Right forelimb (tissue), 1 donor: ENCODE results near the gene MYBPH.

Source experiments
- DNase-seq: peaks from one replicate; pipeline ENCODE4 v3.0.0-alpha.2; 2018

Gene MYBPH

DNA sequence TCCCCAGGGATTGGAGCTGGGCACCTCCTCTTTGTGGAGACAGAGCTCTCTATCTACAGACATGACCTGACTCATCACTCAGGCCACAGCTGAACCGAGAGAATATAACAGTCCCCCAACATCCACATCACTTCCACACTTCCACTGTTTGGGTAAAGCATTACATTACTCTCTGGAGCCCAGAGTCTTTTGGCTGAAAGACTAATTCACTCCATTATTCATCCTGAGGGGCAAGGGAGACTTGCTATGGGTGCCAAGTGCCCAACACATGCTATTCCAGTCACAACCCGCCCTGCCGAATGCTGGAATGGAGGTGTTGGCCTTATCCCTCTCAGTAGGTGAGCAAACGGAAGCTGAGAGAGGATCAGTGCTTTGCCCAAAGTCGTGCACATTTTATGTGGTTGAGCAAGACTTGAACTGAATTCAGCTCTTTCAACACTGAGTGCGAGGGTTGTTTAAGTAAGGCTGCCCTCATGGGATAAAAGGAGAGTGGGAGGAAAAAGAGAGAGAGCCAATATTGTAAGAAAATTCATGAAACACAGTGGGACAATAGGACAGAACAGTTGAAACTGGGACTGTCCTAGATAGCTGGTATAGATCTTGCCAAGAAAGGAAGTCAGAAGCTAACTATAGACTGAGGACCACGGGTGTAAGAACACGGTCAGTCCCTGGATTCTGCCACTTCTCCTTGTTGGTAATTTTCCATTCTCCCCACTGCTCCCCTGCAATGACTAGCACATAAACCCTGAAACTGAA lies 24.4 kb upstream of the MYBPH start:
- DNase-seq: no peak

DNA sequence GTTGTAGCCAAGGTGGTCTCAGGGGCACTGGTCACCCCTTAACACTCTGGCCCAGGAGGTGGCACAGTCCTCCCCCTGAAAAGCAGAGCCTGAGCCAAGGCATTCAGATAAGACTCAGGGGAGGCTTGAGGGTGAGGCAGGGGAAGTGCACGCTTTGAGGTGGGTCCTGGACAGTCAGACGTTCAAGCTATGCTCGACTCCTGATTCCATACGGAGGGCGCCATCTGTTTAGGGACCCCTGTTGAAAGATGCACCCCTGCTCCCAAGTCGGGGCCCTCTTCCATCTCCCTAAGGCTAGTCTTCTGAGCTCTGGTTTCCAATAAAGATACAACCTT lies 23.8 kb upstream of the MYBPH start:
- DNase-seq: no peak

DNA sequence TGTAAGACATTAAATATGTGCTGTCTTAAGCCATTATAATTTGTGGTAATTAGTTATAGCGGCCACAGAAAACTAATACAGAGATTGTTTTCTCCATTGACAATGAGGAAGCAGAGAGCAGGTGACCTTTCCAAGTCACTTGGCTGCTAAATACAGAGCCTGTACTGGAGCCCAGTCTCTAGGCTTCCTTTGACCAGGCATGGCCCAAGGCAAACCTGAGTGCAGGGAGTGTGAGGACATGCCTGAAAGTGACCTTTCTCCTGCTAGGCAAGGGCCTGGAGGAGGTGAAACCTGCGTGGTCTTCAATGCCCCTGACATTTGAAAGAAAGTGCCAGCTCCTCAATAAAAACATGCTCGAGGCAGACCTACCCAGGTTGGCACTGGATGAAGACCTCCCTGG lies 23.4 kb upstream of the MYBPH start:
- DNase-seq: no peak

DNA sequence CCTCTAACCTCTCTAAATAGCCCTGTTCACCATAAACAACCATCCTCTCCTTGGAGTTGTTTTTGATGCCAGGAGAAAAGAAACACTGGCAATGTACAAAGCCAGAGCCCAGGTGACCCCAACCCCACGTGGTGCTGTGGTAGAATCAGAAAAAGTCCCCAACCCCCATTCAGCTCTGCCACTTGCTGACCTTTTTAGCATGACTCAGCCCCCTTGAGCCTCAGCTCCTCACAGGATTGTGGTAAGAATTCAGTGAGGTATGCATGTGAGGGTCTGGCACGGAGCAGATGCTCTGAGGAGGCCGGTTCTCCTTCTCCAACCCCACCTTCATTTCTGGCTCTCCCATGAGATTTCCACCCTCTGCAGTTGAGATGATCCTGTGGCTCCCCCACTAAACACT lies 22.0 kb upstream of the MYBPH start:
- DNase-seq: no peak

DNA sequence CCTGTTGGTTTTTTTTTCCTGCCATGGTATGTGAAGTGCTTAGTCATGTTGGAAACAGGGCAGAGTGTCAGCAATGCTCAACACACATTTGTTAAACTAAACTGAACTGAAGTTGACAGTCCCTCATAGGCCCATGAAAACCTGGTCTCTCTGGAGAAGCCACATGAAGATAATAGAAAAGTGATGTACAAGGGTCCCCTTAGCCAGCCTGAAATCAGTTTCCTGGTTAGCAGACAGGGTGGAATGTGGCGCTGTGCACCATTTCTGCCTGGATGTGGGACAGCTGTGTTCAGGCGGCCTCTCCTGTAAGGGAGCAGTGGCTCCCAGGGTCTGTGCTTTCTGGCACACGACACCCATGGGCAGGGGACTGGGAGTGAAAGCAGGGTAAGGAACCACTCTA lies 20.7 kb upstream of the MYBPH start:
- no peak for DNase-seq

DNA sequence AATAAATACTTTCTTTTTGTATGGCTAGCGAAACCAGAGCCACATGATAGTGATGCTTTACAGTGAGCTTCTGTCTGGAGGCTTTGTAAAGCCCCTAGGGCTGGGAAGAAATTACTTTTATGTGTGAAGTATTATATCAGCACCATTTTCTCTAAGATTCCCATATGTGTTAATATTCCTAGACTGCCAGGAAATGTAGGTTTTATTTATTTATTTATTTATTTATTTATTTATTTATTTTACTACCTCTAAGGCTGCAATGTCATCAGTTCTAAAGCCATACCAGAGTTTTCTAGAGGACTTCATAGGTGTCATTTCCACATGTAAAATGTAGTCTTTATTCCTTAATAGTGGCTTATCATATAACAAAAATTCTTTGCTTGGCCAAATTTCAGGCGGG lies 15.3 kb upstream of the MYBPH start:
- no peak for DNase-seq

DNA sequence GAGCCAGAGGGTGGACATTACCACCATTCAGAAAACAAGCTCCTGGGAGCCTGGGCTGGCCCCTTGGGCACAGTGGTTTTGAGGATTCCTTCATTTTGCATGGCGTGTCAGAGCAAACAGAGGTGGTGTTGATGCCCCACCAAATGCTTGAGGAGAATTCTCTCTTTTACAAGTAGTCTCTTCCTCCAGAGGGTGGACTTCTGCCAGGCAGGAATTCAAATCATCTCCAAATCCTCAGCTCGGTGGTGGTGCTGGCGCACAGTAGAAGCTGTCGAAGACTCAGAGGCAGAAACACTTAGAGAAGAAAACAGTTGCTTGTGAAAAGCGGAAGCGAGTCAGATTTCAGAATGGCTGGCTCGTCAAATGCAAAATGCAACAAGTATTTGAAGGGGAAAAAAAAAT lies 14.3 kb upstream of the MYBPH start:
- peak; percentile 37 for DNase-seq

DNA sequence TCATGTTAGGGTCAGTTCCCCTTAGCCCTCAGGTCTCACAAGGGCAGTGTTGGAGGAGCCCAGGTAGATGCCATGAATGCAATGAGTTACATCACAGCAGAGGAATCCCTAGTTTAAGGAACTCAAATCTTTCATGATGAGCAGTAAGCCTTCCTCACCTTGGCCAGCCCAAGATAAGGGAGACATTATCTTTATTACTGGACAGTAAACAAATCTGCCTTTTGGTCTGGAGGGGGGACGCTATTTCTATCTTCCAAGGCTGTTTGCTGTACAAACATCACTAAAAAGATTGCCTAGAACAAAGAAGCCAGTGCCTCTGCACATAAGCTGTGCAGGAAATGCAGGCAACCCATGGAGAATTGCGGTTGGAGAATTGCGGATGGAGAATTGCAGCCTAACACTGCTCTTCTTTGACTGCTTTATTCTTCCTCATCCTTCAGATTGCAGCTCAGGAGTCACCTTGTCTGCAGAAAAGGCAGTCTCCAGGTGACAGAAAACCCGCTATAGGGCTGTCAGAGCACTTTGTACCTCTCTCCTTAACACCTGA lies 13.1 kb upstream of the MYBPH start:
- peak; percentile 24 for DNase-seq

DNA sequence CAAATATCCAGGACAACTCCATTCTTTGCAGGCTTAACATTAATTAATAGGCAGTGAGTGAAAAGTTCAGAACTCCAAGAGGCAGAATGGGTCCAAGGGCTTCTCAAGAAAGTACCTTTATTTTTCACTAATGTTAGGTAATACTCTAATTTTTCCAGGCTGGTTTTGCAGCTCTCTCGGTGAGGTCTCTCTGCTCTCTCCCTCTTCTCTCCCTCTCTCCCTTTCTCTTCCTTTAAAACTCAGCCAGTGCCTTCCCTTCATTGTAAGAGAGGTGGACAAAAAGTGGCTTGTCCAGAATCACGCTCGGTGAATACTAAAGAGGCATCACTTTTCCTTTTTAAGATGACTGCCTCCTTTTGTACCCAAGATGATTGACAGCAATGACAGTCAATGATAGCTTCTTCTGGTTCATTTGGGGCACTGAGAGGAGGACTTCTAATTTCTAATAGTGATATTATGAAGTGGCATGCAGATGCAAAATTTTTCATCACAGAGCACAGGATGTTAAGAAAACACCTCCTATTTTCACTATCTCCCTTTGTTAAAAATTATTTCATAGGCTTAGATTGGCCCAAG lies 12.2 kb upstream of the MYBPH start:
- DNase-seq: no peak

DNA sequence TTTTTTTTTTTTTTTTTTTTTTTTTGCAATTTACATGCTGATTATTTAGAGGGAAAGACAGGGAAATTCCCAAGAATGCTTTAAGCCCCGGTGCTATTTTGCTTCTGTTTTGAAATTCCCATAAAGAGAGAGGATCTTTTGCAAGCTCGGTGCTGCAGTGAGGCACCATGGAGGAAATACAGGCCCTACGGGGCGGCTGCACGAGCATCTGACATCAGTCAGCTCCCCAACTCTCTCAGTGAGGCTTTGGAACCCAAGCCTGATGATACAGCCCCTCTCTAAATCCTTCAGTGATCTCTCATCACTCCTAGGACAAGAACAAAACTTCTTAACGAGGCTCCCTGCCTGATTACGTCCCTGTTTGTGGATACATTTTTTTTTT lies 11.7 kb upstream of the MYBPH start:
- peak; percentile 17 for DNase-seq

DNA sequence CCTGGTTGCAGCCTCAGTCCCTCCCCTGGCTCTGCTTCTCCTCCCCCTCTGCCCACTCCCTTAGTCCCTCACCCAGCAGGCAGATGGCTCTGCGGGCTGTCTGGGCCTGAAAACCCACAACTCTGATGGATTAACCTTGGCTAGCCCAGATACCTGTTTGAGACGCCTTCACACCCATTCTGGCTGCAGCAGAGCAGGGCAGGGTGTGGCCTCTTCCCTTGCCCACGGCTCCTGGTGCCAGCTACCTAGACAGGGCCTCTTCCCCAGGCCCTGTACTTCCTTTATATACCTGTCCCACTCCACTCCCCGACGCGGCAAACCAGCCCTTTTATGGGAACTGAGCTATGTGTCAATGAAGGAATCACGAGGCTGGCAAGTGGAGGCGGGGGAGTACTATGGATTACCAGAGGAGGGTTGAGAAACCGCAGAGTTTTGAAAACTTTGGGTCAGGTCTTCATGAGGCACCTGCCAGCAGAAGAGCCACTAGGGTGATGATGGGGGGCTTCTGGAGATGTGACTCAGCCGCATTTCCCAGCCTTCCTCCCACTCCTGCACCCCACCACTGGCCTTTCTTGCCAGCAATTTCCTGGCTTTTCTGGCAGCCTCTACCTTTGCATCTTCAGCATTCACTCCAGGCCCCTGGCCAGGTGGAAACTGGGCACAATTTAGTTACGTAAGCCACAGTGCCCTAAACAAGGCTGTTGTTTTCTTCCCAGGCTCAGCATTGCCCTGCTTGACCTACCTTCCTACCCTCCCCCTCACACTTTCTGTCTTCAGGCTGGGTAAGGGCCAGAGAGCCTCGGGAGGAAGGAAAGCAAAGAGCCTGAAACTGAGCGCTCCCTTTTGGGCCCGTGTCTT lies 11.0 kb upstream of the MYBPH start, which contains the start of gene CHI3L1:
Gene CHI3L1 (minus strand): TSS at position 259 of the 858 bp plus-strand sequence. CDS start 81 bp downstream, at position 178.
- DNase-seq: peak; percentile 41

DNA sequence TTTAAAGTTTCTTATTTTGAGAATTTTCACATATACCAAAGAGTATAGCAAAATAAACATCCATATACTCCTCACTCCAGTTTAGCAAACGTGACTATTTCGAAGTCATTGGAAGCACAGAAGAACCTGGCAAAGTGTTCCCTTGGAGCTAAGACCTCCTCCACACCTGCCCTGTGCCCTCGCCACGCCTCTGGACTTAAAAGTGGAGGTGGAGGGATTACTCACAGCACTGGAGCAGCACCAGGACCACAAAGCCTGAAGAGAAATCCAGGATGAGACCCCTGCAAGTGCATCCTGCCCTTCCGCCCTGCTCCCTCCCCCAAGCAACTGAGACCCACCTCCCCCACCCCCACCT lies 10.4 kb upstream of the MYBPH start:
- DNase-seq: peak; percentile 11

DNA sequence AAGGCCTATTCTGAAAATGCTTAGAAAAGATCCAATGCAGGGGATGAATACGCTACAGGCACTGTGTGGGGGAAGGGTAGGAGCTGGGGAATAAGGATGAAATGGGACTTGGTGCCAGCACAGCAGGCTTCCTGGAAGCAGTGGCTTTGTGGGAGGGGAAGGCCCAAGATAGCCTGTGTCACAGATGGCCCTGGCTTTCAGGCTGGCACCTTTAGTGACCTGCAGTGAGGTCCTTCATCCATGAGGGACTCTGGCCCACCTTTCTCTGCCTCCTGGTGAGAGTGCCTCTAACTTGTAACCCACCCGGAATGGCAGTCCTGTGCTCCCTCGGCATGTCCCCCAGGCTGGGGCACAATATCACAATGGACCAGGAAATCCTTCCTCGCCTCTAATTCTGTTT lies 10.0 kb upstream of the MYBPH start:
- DNase-seq: peak; percentile 22

DNA sequence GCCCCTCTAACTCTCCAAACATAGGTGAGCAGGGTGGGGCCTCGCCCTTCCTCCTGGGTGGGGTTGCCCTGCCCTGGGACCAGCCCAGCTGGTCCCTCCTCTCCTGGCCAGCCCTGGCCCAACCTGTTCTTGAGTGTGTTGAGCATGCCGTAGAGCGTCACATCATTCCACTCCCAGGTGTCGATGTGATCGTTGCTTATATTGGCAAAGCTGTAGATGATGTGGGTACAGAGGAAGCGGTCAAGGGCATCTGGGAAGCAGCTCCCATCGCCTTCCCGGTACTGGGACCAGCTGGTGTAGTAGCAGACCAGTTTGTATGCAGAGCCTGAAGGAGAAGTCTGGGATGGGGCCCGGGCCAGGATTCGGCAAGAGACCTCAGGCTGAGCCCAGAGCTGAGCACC lies 9.4 kb upstream of the MYBPH start:
- DNase-seq: no peak

DNA sequence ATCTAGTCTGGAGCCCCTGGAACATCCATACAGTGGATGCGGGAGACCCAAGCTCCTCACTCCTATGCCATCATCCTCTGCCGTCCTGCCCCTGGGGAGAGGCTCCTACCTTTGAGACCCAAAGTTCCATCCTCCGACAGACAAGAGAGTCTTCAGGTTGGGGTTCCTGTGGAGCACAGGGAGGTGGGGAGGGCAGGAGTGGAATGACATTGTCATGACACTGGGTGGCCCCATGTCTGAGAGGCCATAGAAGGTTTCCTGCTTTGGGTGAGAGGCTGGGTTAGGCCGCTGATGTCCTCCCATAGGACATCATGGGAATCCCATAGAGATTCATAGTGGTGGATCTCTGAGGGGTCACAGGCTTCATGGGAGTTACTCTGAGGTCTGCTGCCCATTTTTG lies 8.8 kb upstream of the MYBPH start:
- DNase-seq: no peak

DNA sequence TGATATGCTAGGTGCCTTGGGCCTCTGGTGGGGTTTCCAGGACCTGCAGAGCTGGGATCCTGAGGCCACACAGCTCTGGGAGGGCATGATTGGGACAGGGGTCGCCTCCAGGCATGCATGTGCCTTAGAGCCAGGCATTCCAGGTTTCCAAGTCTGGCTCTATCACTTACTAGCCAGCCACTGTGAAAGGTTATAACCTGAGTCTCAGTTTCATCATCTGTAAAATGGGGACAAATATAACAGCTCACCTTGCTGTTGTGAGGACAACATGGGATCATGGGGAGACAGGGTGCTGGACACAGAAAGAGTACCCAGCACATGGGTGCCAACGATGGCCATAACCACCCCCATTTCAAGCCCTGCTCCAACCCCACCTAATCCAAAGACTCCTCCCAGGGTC lies 8.2 kb upstream of the MYBPH start:
- no peak for DNase-seq

DNA sequence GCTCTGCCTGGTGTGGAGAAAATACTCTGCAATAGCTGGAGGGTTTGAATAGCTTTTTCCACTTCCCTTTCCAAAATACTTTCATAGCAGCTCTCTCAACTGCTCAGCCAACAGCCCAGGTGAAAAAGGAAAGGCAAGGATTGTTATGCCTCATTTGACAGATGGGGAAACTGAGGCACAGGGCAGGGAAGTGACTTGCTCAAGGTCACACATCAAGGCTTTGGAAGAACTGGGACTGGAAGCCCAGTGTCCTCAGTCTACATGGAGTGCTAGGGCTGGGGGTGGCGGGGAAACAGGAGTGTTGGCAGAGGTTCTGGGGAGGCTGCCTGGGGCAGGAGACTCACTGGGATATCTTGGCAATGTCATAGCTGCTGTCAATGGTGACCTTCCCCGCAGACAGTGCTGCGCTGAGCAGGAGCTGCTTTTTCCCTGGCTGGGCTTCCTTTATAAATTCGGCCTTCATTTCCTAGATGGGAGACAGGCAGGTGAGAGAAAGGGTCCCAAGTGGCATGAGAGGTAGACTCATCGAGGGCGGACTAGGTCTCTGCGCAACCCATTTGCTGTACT lies 6.8 kb upstream of the MYBPH start:
- DNase-seq: no peak

DNA sequence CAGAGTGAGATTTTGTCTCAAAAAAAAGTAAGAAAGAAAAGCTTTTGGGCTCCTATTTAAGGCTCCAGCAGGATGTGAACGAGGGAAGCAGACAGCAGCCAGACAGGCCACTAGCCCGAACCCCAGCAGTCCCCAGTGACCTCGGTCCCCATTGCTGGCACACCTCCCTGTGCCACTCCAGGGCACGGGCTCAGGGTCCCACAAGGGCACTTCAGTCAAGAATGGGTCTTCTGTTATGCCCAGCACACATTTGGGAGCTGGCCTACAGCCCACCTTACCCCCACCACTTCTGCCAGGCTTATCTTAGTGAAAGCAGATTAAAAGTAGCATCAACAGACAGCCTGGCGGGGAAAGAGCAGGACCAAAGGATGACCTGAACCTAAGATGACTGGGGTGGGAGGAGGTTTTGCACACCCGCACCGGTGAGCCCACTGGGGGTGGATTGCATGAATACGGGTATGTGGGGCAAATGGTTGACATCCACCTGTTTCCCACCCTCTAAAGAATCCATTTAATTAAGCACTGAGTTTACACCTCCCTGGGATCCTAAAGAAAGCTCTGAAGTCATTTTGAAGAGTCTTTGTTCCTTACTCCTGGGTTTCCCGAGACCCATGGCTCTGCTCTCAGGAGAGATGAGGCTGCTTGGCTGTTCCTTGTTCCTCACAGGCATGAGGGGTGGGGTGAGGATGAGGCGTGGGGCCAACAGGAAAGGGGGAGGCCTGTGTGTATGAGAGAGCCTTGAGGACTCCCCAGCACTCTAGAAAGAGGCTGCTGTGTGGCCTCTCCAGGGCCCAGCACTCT lies 6.2 kb upstream of the MYBPH start:
- DNase-seq: no peak

DNA sequence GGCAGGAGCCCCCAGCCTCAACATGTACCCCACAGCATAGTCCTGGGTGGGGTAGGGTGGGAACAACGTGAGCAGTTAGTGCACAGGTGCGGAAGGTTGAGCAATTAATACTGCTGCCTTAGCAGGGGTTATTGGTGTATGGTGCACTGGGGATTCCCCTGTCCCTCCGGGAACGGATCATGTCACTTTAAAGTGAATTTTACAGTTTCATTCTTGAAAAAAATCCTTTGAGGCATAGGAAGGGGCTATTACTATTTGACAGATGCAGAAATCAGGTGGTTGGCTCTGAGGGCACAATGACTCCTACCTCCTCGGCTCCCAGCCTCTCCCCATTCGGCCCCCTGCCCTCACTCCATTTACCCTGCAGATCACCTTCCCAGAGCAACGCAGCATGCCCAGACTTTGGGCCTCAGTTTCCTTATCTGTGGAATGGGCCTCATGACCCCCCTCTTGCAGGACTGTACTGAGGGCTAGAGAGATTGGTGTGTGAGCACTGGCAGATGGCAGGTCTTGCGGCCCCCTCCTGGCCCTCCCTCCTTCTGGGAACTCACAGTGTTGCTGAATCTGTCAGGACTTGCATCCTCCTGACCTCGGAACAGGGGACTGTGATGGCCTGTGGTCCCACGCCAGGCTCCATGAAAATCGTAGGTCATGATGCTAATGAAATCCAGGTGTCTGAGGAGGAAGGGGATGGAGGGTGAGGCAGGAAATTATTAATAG lies 5.1 kb upstream of the MYBPH start:
- no peak for DNase-seq

DNA sequence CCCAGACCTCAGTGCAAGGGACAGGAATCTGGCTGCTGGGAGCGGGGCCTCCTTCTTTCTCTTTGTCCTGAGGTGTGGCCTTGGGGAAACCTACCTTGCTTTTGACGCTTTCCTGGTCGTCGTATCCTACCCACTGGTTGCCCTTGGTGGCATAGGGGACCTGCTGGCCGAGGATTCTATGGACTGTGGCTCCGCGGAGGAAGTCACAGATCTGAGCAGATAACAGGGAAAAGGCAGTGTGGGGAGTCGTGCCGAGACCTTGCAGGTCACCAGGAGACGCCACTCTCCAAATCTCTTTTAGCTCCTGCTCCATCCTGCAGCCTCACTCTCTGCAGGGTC lies 4.0 kb upstream of the MYBPH start:
- DNase-seq: no peak

DNA sequence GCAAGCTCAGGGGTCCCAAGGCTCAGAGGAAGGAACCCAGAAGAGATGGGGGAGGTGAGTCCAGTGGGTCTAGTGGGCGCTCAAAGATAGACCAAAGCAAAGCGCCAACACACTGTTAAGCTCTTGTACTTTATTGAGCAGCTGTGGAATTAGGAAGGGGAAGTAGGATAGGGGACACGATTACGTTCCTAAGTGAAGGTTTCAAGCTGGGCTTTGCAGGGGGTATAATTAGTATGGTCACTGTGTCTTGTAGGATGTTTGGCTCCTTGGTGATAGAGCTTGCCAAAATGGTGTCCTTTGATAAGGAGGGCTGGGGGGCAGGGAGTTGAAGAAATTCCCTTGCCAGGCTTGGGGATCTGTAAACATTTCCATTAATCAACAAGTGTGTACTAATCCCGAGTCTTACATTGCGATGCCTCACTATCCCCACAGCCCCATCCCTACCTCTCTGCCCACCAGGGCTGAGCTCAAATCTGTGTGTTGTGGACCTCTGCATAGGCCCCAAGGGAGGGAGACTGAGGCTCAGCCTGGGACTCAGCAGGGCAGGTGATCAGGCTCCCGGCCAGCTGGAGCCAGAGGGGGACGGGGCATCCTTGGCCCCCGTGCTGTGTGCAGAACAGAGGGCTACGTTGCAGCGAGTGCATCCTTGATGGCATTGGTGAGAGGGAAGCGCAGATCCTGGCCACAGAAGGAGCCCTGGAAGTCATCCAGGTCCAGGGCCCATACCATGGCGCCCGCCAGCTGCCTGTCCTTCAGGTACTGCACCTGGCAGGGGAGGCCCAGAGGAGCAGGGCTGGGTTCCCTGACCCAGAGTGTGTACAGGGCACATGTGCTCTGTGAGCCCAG lies 3.4 kb upstream of the MYBPH start:
- DNase-seq: no peak
